Stimulated activated CD8-positive, alpha-beta memory T cell treated with anti-CD3 and anti-CD28 coated beads, Interleukin-2, amount 100 ng/mL, for 1 hour (primary cell): Measurements from ENCODE around the gene EBF3.

Experiments
- DNase-seq, 2 donors: peaks; one replicate each; pipeline ENCODE4 v3.0.0-alpha.2; 2020; ENCODE audit warnings: low read depth in 2 of 2

EBF3 gene

GRCh38 chr10:129912166-129912917 is 51.7 kb downstream of the EBF3 start:
- no peak for DNase-seq

GRCh38 chr10:129911451-129912165 is 52.5 kb downstream of the EBF3 start:
- no peak for DNase-seq

- DNase-seq, result no peak
Measured at GRCh38 chr10:129910861-129911260, 53.2 kb downstream of the EBF3 start.

GRCh38 chr10:129909531-129910256 is 54.4 kb downstream of the EBF3 start:
- no peak for DNase-seq

GRCh38 chr10:129909080-129909479 is 55.0 kb downstream of the EBF3 start:
- DNase-seq, result no peak

GRCh38 chr10:129908406-129908805 is 55.7 kb downstream of the EBF3 start:
- no peak for DNase-seq

GRCh38 chr10:129905553-129905952 is 58.5 kb downstream of the EBF3 start:
- DNase-seq, result no peak

- no peak for DNase-seq
Measured at GRCh38 chr10:129904323-129904722, 59.8 kb downstream of the EBF3 start.

GRCh38 chr10:129901389-129902006 is 62.6 kb downstream of the EBF3 start:
- DNase-seq, result no peak

- no peak for DNase-seq
Measured at GRCh38 chr10:129900825-129901224, 63.2 kb downstream of the EBF3 start.

- no peak for DNase-seq
Measured at GRCh38 chr10:129899276-129900130, 64.6 kb downstream of the EBF3 start.

GRCh38 chr10:129898706-129899268 is 65.3 kb downstream of the EBF3 start:
- no peak for DNase-seq

- no peak for DNase-seq
Measured at GRCh38 chr10:129897871-129898626, 66.0 kb downstream of the EBF3 start.

- DNase-seq, result no peak
Measured at GRCh38 chr10:129896860-129897200, 67.2 kb downstream of the EBF3 start.

- no peak for DNase-seq
Measured at GRCh38 chr10:129896136-129896859, 67.8 kb downstream of the EBF3 start.

- DNase-seq, result no peak
Measured at GRCh38 chr10:129895811-129896135, 68.3 kb downstream of the EBF3 start.

GRCh38 chr10:129894698-129895097 is 69.4 kb downstream of the EBF3 start:
- DNase-seq, result no peak

GRCh38 chr10:129893104-129894089 is 70.7 kb downstream of the EBF3 start:
- no peak for DNase-seq
